ENCODE data around the gene ZNF687.

Gene ZNF687

DNA sequence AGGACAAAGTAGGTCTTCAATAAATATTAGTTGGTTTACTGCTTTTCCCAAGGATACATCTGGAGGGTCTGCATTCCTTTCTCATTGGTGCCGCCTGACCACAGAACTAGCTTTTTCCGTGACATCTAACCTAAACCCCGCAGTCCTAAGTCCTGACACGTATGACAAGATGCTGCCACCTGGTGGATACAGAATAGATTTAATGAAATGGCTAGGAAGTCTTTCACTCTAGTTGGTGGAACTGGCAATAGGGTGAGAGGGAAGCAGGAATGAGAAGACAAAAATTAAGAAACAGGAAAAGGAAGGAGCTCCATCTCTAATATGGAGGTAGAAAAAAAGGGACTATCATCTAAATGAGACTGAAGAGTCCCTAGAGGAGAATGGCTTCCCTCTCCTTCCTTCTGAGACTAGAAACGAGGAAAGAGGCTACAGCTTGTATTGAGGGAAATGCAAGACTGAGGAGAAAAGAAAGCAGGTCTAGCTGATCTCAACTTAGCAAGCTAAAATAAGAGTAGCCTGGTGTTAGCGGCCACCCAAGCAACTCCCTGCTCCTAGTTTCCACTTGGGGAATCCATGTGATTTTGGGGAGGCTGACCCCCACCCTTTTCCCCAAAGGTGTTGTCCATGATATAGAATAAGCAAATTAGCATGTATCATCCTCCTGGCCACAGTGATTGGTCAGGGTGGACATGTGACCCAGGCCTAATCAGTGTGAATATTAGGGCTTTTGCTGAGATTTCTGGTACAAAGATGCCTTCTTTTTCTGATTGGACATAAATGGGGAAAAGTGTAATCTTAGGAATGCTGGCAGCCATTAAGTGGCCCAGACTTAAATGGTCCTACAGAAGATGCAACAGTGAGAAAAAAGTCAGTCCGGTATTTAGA is 59.0 kb downstream of the ZNF687 start:
- Histone ChIP-seq H3K27me3 (ENCODE audit: insufficient read depth, low read length, poor library complexity) (no peaks in the 10 kb centered on the region), H3K9me3 (ENCODE audit: insufficient read depth, low read length, severe bottlenecking) (no peaks in the 10 kb centered on the region), H2AFZ (ENCODE audit: low read depth, low read length) (no peak overlapping the region), H4K20me1 (ENCODE audit: insufficient read depth, low read length) (0 out of 2 replicates have a peak, but pooled peaks cover 3% of the 10 kb centered on the region), H3K4me3 (ENCODE audit: low read depth in 1 of 2, low read length in 2 of 2) (no peak overlapping the region), H3K9ac (ENCODE audit: low read depth, low read length) (no peak overlapping the region), H3K4me2 (ENCODE audit: insufficient read depth, low read length) (no peak overlapping the region), H3K79me2 (ENCODE audit: insufficient read depth, low read length) (peaks cover 10% of the 10 kb centered on the region), H3K27ac (ENCODE audit: low read length) (no peak overlapping the region), H3K4me1 (ENCODE audit: insufficient read depth, low read length) (peaks cover 23% of the 10 kb centered on the region), H3K36me3 (ENCODE audit: insufficient read depth, low read length) (peaks cover 44% of the 10 kb centered on the region)
- peak; percentile 86 for TF ChIP-seq CTCF (IDR thresholded peaks at IDR 0.05; ENCODE audit: borderline replicate concordance, extremely low read depth, low read length, poor library complexity, severe bottlenecking)
- TF ChIP-seq EZH2 (IDR thresholded peaks at IDR 0.05; ENCODE audit: borderline replicate concordance, low read depth, low read length, severe bottlenecking), result no peak
- peak; percentile 93 for ATAC-seq (ENCODE audit: insufficient read depth, low read depth)
- DNase-seq, result peak; percentile 56
